ENCODE data around the gene GALR3. TPM values are rescaled to one million over a fixed set of nuclear protein-coding genes. Genes with fewer than 3 reads are reported as not detected.

The GALR3 gene
- total and polyA plus RNA-seq, 2 donors (not counting 1 experiment from before 2014, with no cell fraction given), result not detected

DNA sequence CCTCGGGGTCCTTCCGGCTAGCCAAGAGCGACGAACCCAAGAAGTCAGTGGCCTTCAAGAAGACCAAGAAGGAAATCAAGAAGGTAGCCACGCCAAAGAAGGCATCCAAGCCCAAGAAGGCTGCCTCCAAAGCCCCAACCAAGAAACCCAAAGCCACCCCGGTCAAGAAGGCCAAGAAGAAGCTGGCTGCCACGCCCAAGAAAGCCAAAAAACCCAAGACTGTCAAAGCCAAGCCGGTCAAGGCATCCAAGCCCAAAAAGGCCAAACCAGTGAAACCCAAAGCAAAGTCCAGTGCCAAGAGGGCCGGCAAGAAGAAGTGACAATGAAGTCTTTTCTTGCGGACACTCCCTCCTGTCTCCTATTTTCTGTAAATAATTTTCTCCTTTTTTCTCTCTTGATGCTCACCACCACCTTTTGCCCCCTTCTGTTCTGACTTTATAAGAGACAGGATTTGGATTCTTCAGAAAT is 17.3 kb upstream of the GALR3 start:
- no peaks in the 10 kb centered on the region for H3K36me3 ChIP-seq (ENCODE audit: control insufficient read depth, insufficient read depth, low read length)
- H3K27ac ChIP-seq (ENCODE audit: insufficient read depth, low read length), result peak overlapping the region; percentile 85
- H3K9ac ChIP-seq (ENCODE audit: insufficient read depth, low read length), result peak overlapping the region; percentile 85
- H3K79me2 ChIP-seq (ENCODE audit: control insufficient read depth, insufficient read depth, low read length), result peaks cover 19% of the 10 kb centered on the region
- H3K9me3 ChIP-seq (ENCODE audit: control insufficient read depth, insufficient read depth, low read depth, low read length), result no peaks in the 10 kb centered on the region
- no peaks in the 10 kb centered on the region for H4K20me1 ChIP-seq (ENCODE audit: control insufficient read depth, extremely low read depth, insufficient read depth, low read length)
- peak overlapping the region; percentile 71 to 89 (median 80) for H3K4me3 ChIP-seq (replicated peaks in 1 of 4; ENCODE audit: control extremely low read depth in 1 of 4, insufficient read depth in 1 of 4, low read depth in 3 of 4, low read length in 4 of 4)
- TF ChIP-seq, protein P1, sequence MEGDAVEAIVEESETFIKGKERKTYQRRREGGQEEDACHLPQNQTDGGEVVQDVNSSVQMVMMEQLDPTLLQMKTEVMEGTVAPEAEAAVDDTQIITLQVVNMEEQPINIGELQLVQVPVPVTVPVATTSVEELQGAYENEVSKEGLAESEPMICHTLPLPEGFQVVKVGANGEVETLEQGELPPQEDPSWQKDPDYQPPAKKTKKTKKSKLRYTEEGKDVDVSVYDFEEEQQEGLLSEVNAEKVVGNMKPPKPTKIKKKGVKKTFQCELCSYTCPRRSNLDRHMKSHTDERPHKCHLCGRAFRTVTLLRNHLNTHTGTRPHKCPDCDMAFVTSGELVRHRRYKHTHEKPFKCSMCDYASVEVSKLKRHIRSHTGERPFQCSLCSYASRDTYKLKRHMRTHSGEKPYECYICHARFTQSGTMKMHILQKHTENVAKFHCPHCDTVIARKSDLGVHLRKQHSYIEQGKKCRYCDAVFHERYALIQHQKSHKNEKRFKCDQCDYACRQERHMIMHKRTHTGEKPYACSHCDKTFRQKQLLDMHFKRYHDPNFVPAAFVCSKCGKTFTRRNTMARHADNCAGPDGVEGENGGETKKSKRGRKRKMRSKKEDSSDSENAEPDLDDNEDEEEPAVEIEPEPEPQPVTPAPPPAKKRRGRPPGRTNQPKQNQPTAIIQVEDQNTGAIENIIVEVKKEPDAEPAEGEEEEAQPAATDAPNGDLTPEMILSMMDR (conservative IDR thresholded peaks at IDR 0.05 in 1 of 2, IDR thresholded peaks at IDR 0.05 in 1 of 2; ENCODE audit: low read depth in 1 of 2, low read length in 2 of 2), result no peak
- no peak for TF ChIP-seq EZH2 (IDR thresholded peaks at IDR 0.05; ENCODE audit: low read length, missing control alignments)
- peak overlapping the region; percentile 95 for H3K4me2 ChIP-seq (ENCODE audit: extremely low read depth, insufficient read depth, low read length)
- no peak for DNase-seq (ENCODE audit: low read depth in 2 of 2)
- no peaks in the 10 kb centered on the region for H3K27me3 ChIP-seq (ENCODE audit: control insufficient read depth, insufficient read depth, low read length)
- no peak overlapping the region for H2AFZ ChIP-seq (ENCODE audit: low read length)
- peaks cover 12% of the 10 kb centered on the region for H3K4me1 ChIP-seq (ENCODE audit: control insufficient read depth, extremely low read depth, insufficient read depth, low read length)

- Histone ChIP-seq H3K27me3 (ENCODE audit: control insufficient read depth, insufficient read depth, low read length) (no peaks in the 10 kb centered on the region), H3K9ac (ENCODE audit: insufficient read depth, low read length) (peak overlapping the region; percentile 32), H3K79me2 (ENCODE audit: control insufficient read depth, insufficient read depth, low read length) (peaks cover 19% of the 10 kb centered on the region), H3K4me2 (ENCODE audit: extremely low read depth, insufficient read depth, low read length) (peak overlapping the region; percentile 95), H3K27ac (ENCODE audit: insufficient read depth, low read length) (peak overlapping the region; percentile 85), H3K36me3 (ENCODE audit: control insufficient read depth, insufficient read depth, low read length) (no peaks in the 10 kb centered on the region), H2AFZ (ENCODE audit: low read length) (no peak overlapping the region), H3K4me1 (ENCODE audit: control insufficient read depth, extremely low read depth, insufficient read depth, low read length) (peaks cover 12% of the 10 kb centered on the region), H3K9me3 (ENCODE audit: control insufficient read depth, insufficient read depth, low read depth, low read length) (no peaks in the 10 kb centered on the region), H3K4me3 (replicated peaks in 1 of 4; ENCODE audit: control extremely low read depth in 1 of 4, insufficient read depth in 1 of 4, low read depth in 3 of 4, low read length in 4 of 4) (peak overlapping the region; percentile 71 to 89 (median 80)), H4K20me1 (ENCODE audit: control insufficient read depth, extremely low read depth, insufficient read depth, low read length) (no peaks in the 10 kb centered on the region)
- peak; percentile 51 to 52 for DNase-seq (ENCODE audit: low read depth in 2 of 2)
- TF ChIP-seq, protein P1 (conservative IDR thresholded peaks at IDR 0.05 in 1 of 2, IDR thresholded peaks at IDR 0.05 in 1 of 2; ENCODE audit: low read depth in 1 of 2, low read length in 2 of 2), result no peak
- TF ChIP-seq EZH2 (IDR thresholded peaks at IDR 0.05; ENCODE audit: low read length, missing control alignments), result no peak
These were observed 16.5 kb upstream of the GALR3 start for GRCh38 chr22:37806409-37807333.

All from fibroblast of lung (primary cell).